HL-60 (cell line): ENCODE measurements around the gene NT5DC3.

Experiments
- DNase-seq, 2 experiments: peaks; one replicate each; pipeline ENCODE4 v3.0.0-alpha.2; 2010 to 2020; ENCODE audit warnings: low read depth in 1 of 2, low spot score in 1 of 2
- H3K27ac ChIP-seq: fragments of 250-450 bp; sonication (Bioruptor Pico); replicated peaks from 2 replicates; pipeline ENCODE4 v1.5.1; 2020; ENCODE audit warnings: mild to moderate bottlenecking, moderate library complexity
- H3K27me3 ChIP-seq: fragments of 250-450 bp; sonication (Bioruptor Pico); 2 replicates; pipeline ENCODE4 v1.5.1; 2021; ENCODE audit warnings: mild to moderate bottlenecking, moderate library complexity; ENCODE audit not compliant: insufficient read depth, poor library complexity, severe bottlenecking
- H3K4me3 ChIP-seq: replicated peaks from 2 replicates; pipeline ENCODE4 v1.5.1; 2011; ENCODE audit warnings: mild to moderate bottlenecking, control low read depth, low read length; ENCODE audit not compliant: insufficient read depth
- GABPA ChIP-seq: IDR thresholded peaks from 2 replicates; pipeline ENCODE4 v1.6.1; 2012; ENCODE audit warnings: low read depth
- POLR2AphosphoS5 ChIP-seq: IDR thresholded peaks from 2 replicates; pipeline ENCODE4 v1.6.1; 2012; ENCODE audit warnings: low read depth
- SPI1 ChIP-seq: IDR thresholded peaks from 2 replicates; pipeline ENCODE4 v1.6.1; 2012; ENCODE audit warnings: low read depth, mild to moderate bottlenecking, borderline replicate concordance
- TF ChIP-seq, protein P1 (sequence below): IDR thresholded peaks from 2 replicates; pipeline ENCODE4 v1.6.1; 2012; ENCODE audit warnings: low read depth; ENCODE audit not compliant: insufficient replicate concordance
- TF ChIP-seq, protein P2 (sequence below): IDR thresholded peaks from one replicate; pipeline ENCODE4 v1.5.1; 2011; ENCODE audit warnings: low read length, control low read depth, inconsistent platforms; ENCODE audit not compliant: insufficient read depth

NT5DC3 gene

DNA sequence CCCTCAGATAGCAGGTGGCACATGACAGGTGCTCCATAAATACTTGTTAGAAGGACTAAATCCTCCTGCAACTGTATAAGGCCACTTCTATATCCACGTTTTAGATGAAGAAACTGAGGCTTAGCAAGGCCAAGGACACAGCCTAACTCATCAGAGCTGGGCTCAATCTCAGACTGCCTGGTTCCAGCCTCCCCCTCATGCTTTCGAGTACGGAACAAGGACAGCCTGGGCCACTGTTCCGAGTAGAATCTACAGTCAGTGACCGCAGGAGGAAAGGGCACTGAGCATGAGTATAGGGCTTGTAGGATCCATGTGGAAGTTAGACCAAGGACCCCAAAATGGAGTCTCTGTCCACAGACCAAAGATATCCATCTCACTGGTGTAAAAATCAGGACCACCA is 84.6 kb downstream of the NT5DC3 start:
- no peak for DNase-seq

DNA sequence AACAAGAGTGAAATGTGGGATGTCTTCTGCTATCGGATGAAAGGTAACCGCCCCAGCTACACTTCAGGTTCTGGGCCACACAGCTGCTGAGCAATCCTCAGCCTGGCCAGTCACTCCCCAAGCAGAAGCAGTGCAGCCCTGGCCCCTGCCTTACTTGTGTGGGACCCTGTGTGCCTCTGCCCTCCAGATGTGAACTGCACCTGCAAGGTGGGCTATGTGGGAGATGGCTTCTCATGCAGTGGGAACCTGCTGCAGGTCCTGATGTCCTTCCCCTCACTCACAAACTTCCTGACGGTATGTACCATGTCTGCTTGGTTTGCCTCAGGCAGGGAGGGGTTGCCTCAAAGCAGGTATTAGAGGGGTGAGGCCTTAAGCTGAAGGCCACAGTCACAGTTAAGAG is 85.6 kb downstream of the NT5DC3 start:
- TF ChIP-seq, protein P1, sequence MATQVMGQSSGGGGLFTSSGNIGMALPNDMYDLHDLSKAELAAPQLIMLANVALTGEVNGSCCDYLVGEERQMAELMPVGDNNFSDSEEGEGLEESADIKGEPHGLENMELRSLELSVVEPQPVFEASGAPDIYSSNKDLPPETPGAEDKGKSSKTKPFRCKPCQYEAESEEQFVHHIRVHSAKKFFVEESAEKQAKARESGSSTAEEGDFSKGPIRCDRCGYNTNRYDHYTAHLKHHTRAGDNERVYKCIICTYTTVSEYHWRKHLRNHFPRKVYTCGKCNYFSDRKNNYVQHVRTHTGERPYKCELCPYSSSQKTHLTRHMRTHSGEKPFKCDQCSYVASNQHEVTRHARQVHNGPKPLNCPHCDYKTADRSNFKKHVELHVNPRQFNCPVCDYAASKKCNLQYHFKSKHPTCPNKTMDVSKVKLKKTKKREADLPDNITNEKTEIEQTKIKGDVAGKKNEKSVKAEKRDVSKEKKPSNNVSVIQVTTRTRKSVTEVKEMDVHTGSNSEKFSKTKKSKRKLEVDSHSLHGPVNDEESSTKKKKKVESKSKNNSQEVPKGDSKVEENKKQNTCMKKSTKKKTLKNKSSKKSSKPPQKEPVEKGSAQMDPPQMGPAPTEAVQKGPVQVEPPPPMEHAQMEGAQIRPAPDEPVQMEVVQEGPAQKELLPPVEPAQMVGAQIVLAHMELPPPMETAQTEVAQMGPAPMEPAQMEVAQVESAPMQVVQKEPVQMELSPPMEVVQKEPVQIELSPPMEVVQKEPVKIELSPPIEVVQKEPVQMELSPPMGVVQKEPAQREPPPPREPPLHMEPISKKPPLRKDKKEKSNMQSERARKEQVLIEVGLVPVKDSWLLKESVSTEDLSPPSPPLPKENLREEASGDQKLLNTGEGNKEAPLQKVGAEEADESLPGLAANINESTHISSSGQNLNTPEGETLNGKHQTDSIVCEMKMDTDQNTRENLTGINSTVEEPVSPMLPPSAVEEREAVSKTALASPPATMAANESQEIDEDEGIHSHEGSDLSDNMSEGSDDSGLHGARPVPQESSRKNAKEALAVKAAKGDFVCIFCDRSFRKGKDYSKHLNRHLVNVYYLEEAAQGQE: no peak
- TF ChIP-seq GABPA: no peak
- TF ChIP-seq, protein P2, sequence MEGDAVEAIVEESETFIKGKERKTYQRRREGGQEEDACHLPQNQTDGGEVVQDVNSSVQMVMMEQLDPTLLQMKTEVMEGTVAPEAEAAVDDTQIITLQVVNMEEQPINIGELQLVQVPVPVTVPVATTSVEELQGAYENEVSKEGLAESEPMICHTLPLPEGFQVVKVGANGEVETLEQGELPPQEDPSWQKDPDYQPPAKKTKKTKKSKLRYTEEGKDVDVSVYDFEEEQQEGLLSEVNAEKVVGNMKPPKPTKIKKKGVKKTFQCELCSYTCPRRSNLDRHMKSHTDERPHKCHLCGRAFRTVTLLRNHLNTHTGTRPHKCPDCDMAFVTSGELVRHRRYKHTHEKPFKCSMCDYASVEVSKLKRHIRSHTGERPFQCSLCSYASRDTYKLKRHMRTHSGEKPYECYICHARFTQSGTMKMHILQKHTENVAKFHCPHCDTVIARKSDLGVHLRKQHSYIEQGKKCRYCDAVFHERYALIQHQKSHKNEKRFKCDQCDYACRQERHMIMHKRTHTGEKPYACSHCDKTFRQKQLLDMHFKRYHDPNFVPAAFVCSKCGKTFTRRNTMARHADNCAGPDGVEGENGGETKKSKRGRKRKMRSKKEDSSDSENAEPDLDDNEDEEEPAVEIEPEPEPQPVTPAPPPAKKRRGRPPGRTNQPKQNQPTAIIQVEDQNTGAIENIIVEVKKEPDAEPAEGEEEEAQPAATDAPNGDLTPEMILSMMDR: no peak
- TF ChIP-seq SPI1: no peak
- no peak for TF ChIP-seq POLR2AphosphoS5
- H3K27me3 ChIP-seq: no peaks in the 10 kb centered on the region
- DNase-seq: no peak
- no peak overlapping the region for H3K27ac ChIP-seq
- no peak overlapping the region for H3K4me3 ChIP-seq

More for the DNA sequence above, 84.6 kb downstream of the NT5DC3 start:
- H3K27me3 ChIP-seq: no peaks in the 10 kb centered on the region
- H3K27ac ChIP-seq: no peak overlapping the region
- H3K4me3 ChIP-seq: no peak overlapping the region
- TF ChIP-seq POLR2AphosphoS5: no peak
- TF ChIP-seq, protein P2: no peak
- TF ChIP-seq GABPA: no peak
- TF ChIP-seq, protein P1: no peak

DNA sequence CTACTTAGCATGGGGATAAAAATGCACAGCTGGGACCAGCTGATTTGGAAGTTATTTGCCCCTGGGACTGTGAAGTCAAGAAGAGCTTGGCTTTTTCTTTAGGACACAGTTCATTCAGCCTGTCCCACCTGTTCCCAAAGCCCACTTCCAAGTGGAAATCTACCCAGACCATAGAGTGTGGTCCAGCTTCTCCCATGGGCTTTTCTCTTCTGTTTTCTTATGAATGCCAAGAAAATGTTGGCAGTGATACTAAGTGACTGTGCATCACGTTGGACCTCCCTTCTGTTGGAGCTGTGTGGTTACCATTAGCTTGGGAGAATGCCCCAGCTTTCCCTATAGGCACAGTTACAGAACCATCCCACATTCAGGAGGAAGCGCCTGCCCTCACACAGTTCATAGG is 89.4 kb downstream of the NT5DC3 start:
- TF ChIP-seq, protein P1: no peak
- TF ChIP-seq SPI1 (no peak), POLR2AphosphoS5 (no peak), GABPA (no peak)
- TF ChIP-seq, protein P2: no peak
- H3K27me3 ChIP-seq: no peaks in the 10 kb centered on the region
- no peak overlapping the region for H3K27ac ChIP-seq
- H3K4me3 ChIP-seq: no peak overlapping the region
- DNase-seq: no peak
